K562 (cell line): ENCODE data around the gene PTGER4.

Experiments used
- BHLHE40 ChIP-seq: IDR thresholded peaks from 2 replicates; pipeline ENCODE4 v1.6.1; 2011; ENCODE audit warnings: low read length, improper control_type of control experiment
- CCAR2 ChIP-seq: fragments of 200-400 bp; formaldehyde crosslinking; IDR thresholded peaks from 2 replicates; pipeline ENCODE4 v1.6.1; 2017; ENCODE audit warnings: mild to moderate bottlenecking, low read depth, low read length
- ETS2 ChIP-seq: IDR thresholded peaks from 2 replicates; pipeline ENCODE4 v1.6.1; 2016; ENCODE audit warnings: borderline replicate concordance, missing genetic modification characterization, mild to moderate bottlenecking, moderate library complexity, missing compliant biosample characterization; ENCODE audit not compliant: poor library complexity, severe bottlenecking
- NFE2 ChIP-seq: IDR thresholded peaks from 2 replicates; pipeline ENCODE4 v1.6.1; 2014; ENCODE audit warnings: antibody characterized with exemption, low read depth
- SPI1 ChIP-seq: IDR thresholded peaks from 2 replicates; pipeline ENCODE4 v1.6.1; 2011; ENCODE audit warnings: low read depth, low read length, control low read depth, borderline replicate concordance
- THAP7 ChIP-seq: fragments of 250-450 bp; sonication (Bioruptor Pico); IDR thresholded peaks from 2 replicates; pipeline ENCODE4 v1.5.0; 2021
- YY1 ChIP-seq, 3 experiments: IDR thresholded peaks; 2 replicates each; pipeline ENCODE4 v1.6.1; 2011; ENCODE audit warnings: low read length in 2 of 3, mild to moderate bottlenecking in 2 of 3, moderate library complexity in 2 of 3, borderline replicate concordance in 1 of 3, control low read depth in 1 of 3, low read depth in 1 of 3; ENCODE audit not compliant: insufficient read depth in 3 of 3, insufficient replicate concordance in 2 of 3, control insufficient read depth in 1 of 3, insufficient read length in 1 of 3; ENCODE audit errors: extremely low read depth in 1 of 3
- ZNF232 ChIP-seq: sonication (generic); formaldehyde crosslinking; IDR thresholded peaks from 2 replicates; pipeline ENCODE4 v1.8.0; 2022; ENCODE audit warnings: mild to moderate bottlenecking, missing genetic modification reagents
- ZNF76 ChIP-seq: fragments of 250-450 bp; sonication (Bioruptor Pico); IDR thresholded peaks from 2 replicates; pipeline ENCODE4 v1.4.0; 2020; ENCODE audit warnings: mild to moderate bottlenecking, moderate library complexity, borderline replicate concordance
- ZNF785 ChIP-seq: fragments of 250-450 bp; sonication (Bioruptor Pico); IDR thresholded peaks from 2 replicates; pipeline ENCODE4 v1.4.0; 2020; ENCODE audit warnings: mild to moderate bottlenecking
- ZZZ3 ChIP-seq: fragments of 450-650 bp; IDR thresholded peaks from 2 replicates; pipeline ENCODE4 v1.6.1; 2016; ENCODE audit warnings: antibody characterized with exemption, mild to moderate bottlenecking, moderate library complexity
- TF ChIP-seq, protein P1 (sequence below), 3 experiments: IDR thresholded peaks in 2 of 3; conservative IDR thresholded peaks in 1 of 3; 2 replicates each; pipeline ENCODE4 v1.5.1; 2011 to 2012; ENCODE audit warnings: low read length in 3 of 3, mild to moderate bottlenecking in 3 of 3, control low read depth in 2 of 3, improper control_type of control experiment in 1 of 3, inconsistent platforms in 1 of 3, low read depth in 1 of 3, mixed read lengths in 1 of 3, moderate library complexity in 1 of 3; ENCODE audit not compliant: insufficient read depth in 2 of 3

- no peak for TF ChIP-seq CCAR2
- no peak for TF ChIP-seq ETS2 (tag)
- TF ChIP-seq ZNF785 (CRISPR knock-in tag), result no peak
- TF ChIP-seq, protein P1, sequence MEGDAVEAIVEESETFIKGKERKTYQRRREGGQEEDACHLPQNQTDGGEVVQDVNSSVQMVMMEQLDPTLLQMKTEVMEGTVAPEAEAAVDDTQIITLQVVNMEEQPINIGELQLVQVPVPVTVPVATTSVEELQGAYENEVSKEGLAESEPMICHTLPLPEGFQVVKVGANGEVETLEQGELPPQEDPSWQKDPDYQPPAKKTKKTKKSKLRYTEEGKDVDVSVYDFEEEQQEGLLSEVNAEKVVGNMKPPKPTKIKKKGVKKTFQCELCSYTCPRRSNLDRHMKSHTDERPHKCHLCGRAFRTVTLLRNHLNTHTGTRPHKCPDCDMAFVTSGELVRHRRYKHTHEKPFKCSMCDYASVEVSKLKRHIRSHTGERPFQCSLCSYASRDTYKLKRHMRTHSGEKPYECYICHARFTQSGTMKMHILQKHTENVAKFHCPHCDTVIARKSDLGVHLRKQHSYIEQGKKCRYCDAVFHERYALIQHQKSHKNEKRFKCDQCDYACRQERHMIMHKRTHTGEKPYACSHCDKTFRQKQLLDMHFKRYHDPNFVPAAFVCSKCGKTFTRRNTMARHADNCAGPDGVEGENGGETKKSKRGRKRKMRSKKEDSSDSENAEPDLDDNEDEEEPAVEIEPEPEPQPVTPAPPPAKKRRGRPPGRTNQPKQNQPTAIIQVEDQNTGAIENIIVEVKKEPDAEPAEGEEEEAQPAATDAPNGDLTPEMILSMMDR (IDR thresholded peaks at IDR 0.05 in 2 of 3, conservative IDR thresholded peaks at IDR 0.05 in 1 of 3; ENCODE audit: insufficient read depth in 2 of 3, low read depth in 1 of 3, low read length in 3 of 3), result no peak
- no peak for TF ChIP-seq SPI1
- no peak for TF ChIP-seq THAP7 (CRISPR knock-in tag)
- no peak for TF ChIP-seq ZNF232 (CRISPR knock-in tag)
- TF ChIP-seq ZNF76 (CRISPR knock-in tag), result no peak
- no peak for TF ChIP-seq BHLHE40
- no peak for TF ChIP-seq YY1 (IDR thresholded peaks at IDR 0.05; ENCODE audit: borderline replicate concordance in 1 of 3, control insufficient read depth in 1 of 3, extremely low read depth in 1 of 3, insufficient read depth in 3 of 3, insufficient read length in 1 of 3, insufficient replicate concordance in 2 of 3, low read depth in 1 of 3, low read length in 2 of 3)
- TF ChIP-seq NFE2, result no peak
- TF ChIP-seq ZZZ3, result no peak
These were observed 5.5 kb downstream of the PTGER4 start for GRCh38 chr5:40685193-40685592.
